RWPE2 (cell line): Measurements from ENCODE around the gene CD247.

Experiments used
- ATAC-seq: fragments of 200-7000 bp; cut with Tn5 transposase; 3 replicates; pipeline ENCODE4 v1.9.1; 2021; ENCODE audit warnings: low read depth
- DNase-seq: peaks from one replicate; pipeline ENCODE4 v3.0.0-alpha.2; 2020; ENCODE audit warnings: low spot score
- H3K27ac ChIP-seq: fragments of 450-650 bp; 2 replicates; pipeline ENCODE4 v1.5.1; 2017; ENCODE audit warnings: mild to moderate bottlenecking; ENCODE audit not compliant: poor library complexity, severe bottlenecking
- H3K27me3 ChIP-seq: fragments of 250-450 bp; sonication (Bioruptor Pico); 2 replicates; pipeline ENCODE4 v1.5.1; 2021; ENCODE audit warnings: mild to moderate bottlenecking, moderate library complexity; ENCODE audit not compliant: insufficient read depth, poor library complexity, severe bottlenecking
- H3K36me3 ChIP-seq: fragments of 250-450 bp; sonication (Bioruptor Pico); 2 replicates; pipeline ENCODE4 v1.5.1; 2020; ENCODE audit warnings: low read depth, mild to moderate bottlenecking, moderate library complexity
- H3K4me1 ChIP-seq: fragments of 250-450 bp; sonication (Bioruptor Pico); 2 replicates; pipeline ENCODE4 v1.5.1; 2021; ENCODE audit warnings: mild to moderate bottlenecking, moderate library complexity; ENCODE audit not compliant: insufficient read depth, poor library complexity, severe bottlenecking
- H3K4me3 ChIP-seq: fragments of 250-450 bp; sonication (Bioruptor Pico); 2 replicates; pipeline ENCODE4 v1.5.1; 2021; ENCODE audit warnings: mild to moderate bottlenecking, moderate library complexity; ENCODE audit not compliant: severe bottlenecking
- H3K9me3 ChIP-seq: fragments of 250-450 bp; sonication (Bioruptor Pico); 2 replicates; pipeline ENCODE4 v1.5.1; 2021; ENCODE audit warnings: mild to moderate bottlenecking, moderate library complexity; ENCODE audit not compliant: severe bottlenecking
- TF ChIP-seq, protein P1 (sequence below): fragments of 450-650 bp; IDR thresholded peaks from one replicate; pipeline ENCODE4 v1.5.1; 2017; ENCODE audit warnings: mild to moderate bottlenecking, moderate library complexity; ENCODE audit not compliant: poor library complexity, severe bottlenecking

CD247 gene

DNA sequence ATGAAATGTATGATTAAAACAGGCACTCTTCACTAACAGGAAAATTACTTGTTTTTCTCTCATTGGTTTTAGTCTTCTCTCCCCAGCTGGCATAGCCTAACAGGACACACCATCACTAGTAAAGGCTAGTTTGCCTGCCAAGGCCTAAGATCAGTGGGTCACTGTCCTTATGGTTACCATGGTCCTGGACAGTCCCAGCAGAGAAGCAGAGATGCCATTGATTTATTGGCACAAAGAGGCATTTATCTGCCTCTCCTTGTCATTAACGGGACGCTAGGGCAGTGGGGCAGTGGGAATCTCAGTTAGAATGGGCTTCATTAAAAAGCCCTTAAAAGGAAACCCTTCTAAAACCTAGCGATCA lies 13.9 kb downstream of the CD247 start:
- Histone ChIP-seq H3K9me3 (no peaks in the 10 kb centered on the region), H3K36me3 (no peaks in the 10 kb centered on the region), H3K4me3 (no peak overlapping the region), H3K27ac (no peak overlapping the region), H3K27me3 (peaks cover 4% of the 10 kb centered on the region), H3K4me1 (no peaks in the 10 kb centered on the region)
- TF ChIP-seq, protein P1, sequence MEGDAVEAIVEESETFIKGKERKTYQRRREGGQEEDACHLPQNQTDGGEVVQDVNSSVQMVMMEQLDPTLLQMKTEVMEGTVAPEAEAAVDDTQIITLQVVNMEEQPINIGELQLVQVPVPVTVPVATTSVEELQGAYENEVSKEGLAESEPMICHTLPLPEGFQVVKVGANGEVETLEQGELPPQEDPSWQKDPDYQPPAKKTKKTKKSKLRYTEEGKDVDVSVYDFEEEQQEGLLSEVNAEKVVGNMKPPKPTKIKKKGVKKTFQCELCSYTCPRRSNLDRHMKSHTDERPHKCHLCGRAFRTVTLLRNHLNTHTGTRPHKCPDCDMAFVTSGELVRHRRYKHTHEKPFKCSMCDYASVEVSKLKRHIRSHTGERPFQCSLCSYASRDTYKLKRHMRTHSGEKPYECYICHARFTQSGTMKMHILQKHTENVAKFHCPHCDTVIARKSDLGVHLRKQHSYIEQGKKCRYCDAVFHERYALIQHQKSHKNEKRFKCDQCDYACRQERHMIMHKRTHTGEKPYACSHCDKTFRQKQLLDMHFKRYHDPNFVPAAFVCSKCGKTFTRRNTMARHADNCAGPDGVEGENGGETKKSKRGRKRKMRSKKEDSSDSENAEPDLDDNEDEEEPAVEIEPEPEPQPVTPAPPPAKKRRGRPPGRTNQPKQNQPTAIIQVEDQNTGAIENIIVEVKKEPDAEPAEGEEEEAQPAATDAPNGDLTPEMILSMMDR, result no peak
- DNase-seq (no peak), ATAC-seq (no peak)

GRCh38 chr1:167503626-167504466 lies 14.5 kb downstream of the CD247 start:
- no peaks in the 10 kb centered on the region for H3K4me1 ChIP-seq
- DNase-seq, result no peak
- no peaks in the 10 kb centered on the region for H3K36me3 ChIP-seq
- no peak overlapping the region for H3K4me3 ChIP-seq
- TF ChIP-seq, protein P1, result no peak
- no peaks in the 10 kb centered on the region for H3K9me3 ChIP-seq
- no peak overlapping the region for H3K27ac ChIP-seq
- H3K27me3 ChIP-seq, result peaks cover 4% of the 10 kb centered on the region
- no peak for ATAC-seq

- Histone ChIP-seq H3K9me3 (no peaks in the 10 kb centered on the region), H3K27ac (no peak overlapping the region), H3K27me3 (peaks cover 4% of the 10 kb centered on the region), H3K36me3 (no peaks in the 10 kb centered on the region), H3K4me1 (no peaks in the 10 kb centered on the region), H3K4me3 (no peak overlapping the region)
- DNase-seq, result no peak
- TF ChIP-seq, protein P1, result no peak
- no peak for ATAC-seq
Observed at GRCh38 chr1:167502719-167503462, 15.4 kb downstream of the CD247 start.

- DNase-seq (no peak), ATAC-seq (no peak)
- no peak overlapping the region for H3K27ac ChIP-seq
- H3K4me1 ChIP-seq, result no peaks in the 10 kb centered on the region
- H3K9me3 ChIP-seq, result no peaks in the 10 kb centered on the region
- TF ChIP-seq, protein P1, result no peak
- peaks cover 4% of the 10 kb centered on the region for H3K27me3 ChIP-seq
- H3K36me3 ChIP-seq, result no peaks in the 10 kb centered on the region
- no peak overlapping the region for H3K4me3 ChIP-seq
Observed at GRCh38 chr1:167502192-167502551, 16.2 kb downstream of the CD247 start.
